Hypothalamus (tissue), 51 donors: ENCODE measurements around the gene ADH4.
A peak's percentile ranks its signal among the peaks of the same experiment; 100 is the strongest.
"Not testable (repeated sequence)": the region's sequence is repeated elsewhere in the genome, so short reads cannot be mapped to it uniquely, and the experiment has no call there.

Experiments used
- DNase-seq, 51 donors: peaks; one replicate each; lab custom pipeline; 2025; lab: John Stamatoyannopoulos, UW

ADH4 gene

DNA sequence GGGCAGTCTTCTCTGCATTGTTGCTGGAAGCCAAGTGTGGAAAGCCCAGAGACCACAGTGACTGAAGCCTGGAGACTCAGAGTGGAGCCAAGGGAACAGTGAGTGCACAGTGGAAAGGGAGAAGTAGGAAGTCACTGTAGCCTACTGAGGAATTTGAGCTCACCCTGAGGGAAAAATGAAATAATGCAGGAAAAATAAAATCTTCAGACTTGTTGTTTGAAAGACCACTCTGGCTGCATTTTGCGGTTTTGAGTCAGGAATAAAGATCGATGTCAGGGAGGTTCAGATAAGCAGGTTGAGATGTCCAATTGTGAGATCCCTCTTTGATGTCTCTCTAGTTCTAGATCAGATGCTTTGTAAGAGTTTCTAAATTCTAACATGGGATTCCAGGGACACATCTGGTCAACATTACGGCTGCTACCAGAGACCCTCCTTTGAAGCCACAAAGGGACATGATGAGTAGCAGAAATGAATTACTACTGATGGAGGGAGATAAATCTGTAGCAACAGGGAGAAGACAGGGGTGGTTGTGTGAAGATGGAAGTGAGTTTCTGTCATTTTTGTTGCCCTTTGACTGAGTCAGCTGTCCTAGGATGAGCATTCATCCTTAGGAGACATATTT lies 8.4 kb downstream of the ADH4 start:
- no peak for DNase-seq

DNA sequence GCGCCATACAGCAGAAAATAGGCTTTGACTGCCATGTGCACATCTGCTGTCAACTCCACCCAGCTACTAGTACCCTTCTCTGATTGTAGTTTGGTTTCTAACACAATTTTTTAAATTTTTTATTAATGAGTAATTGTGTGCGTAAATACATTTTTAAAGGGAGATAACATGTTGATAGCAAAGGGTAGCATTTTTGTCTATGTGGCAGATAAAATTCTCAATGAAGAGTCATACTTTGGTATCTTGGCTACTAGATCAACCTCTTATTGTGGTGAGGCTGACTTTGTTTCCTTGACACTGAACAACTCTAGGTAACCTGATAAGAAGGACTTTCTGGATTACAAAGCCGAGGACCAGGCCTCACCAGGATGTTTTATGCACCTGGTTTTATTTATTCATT lies 9.5 kb downstream of the ADH4 start:
- DNase-seq, result no peak

- no peak for DNase-seq
These were observed 12.7 kb downstream of the ADH4 start for GRCh38 chr4:99131378-99131777.

DNA sequence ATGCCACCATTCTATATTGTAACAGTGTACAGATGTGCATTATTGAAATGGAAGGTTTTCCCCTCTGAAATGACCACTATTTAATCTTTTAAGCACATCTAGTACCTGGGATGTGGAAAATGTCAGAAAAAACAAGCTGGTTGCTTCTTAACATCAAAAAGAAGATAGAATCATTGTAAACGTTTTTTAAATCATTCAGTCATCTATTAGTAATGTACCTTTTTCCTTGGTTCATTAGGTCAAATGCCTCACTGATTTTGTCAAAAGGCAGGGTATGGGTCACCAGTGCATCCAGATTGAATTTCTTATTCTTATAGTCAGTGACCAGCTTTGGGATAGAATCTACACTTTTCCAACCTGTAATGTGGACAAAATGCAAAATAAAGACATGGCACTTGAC lies 17.7 kb downstream of the ADH4 start:
- no peak for DNase-seq

DNA sequence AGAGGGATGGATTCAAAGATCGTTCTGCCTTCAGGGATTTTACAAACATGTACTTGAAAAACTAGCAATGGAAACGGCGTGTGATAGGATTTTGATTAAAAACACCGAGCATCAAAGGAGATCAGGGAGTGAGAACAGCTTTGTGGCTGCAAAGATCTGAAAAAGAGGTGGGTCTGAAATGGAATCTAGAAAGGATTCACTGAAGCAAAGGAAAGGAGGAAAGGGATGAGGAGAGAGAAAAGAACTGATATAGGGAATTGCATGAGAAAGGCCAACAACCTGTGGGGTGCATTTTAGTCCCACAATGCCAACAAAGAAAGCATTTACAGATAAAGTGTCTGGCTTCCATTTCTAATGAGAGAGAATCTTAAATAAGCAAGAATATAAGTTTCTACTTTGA lies 23.1 kb downstream of the ADH4 start:
- no peak for DNase-seq

GRCh38 chr4:99120501-99120900 lies 23.6 kb downstream of the ADH4 start:
- no peak for DNase-seq

DNA sequence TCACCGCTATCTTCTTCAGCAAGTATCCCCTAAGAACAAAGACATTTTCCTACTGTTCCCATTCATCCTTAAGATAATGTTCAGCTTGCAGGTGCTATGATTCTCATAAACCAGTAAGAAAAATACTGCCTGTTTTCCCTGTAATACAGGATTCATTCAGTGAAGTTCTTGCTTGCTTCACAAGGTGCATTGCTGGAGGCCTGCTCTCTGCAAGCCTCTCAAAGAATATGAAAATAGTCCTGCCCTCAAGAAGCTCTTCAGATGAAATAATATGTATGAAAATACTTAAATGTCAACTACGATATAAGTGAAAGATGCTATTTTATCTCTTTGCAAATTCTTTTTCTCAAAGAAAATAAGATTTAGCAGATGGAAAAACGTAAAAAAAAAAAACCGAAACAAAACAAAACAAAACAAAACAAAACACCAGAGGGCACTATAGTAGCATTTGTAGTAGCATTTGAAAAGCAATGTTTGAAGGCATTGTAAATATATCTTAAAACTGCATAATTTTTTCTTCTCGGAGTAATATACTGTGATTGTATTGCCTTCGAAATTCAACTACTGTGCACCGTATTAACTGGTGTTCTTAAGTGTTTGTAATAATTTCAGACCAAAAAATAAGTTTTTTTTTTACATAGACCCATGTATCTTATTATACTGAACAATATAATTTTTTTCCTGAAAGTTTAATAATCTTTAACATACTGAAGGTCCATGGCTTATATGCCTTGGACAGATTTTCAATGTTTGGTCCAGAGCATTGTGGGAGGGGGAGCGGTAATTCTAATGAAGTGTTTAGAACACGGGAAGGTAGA lies 26.0 kb downstream of the ADH4 start:
- no peak for DNase-seq

GRCh38 chr4:99117122-99117841 lies 26.8 kb downstream of the ADH4 start:
- DNase-seq, result not testable (repeated sequence)

DNA sequence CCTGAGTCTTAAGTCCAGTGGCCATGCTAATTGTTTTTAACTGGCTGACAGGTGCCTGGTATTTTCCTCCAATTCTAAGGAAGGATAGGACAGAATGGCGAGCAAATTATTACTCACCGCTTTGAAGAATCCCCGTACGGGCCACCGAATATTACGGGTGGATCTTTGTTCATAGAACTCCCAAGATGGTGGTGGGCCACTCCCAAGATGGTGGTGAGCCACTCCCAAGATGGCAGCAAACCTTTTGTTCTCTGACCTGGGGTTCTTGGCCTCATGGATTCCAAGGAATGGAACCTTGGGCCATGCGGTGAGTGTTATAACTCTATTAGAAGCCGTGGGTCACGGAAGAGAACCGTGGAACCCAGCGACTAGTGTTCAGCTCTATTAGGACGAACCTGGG lies 34.8 kb downstream of the ADH4 start:
- DNase-seq, result not testable (repeated sequence)

- no peak for DNase-seq
These were observed 39.9 kb downstream of the ADH4 start for GRCh38 chr4:99104153-99104552.

GRCh38 chr4:99103166-99103565 lies 40.9 kb downstream of the ADH4 start:
- DNase-seq, result no peak

DNA sequence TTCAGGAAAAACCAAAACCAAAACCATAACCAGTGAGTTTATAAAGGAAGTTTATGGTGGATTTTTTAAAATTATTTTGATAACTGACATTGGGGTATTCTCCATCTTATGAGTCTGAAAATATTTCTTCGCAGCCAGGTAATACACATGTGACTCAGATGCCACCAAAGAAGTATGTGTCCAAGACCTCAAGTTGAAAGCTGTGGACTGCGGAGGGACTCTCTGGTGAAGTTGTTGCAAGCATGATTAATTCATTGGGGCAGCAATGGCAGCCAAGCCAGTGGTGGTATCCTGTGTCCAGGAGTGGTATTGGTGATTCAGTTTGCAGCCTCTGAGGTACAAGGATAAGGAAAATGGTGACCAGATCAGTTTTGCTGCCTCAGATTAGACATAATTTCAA lies 41.5 kb downstream of the ADH4 start:
- no peak for DNase-seq

DNA sequence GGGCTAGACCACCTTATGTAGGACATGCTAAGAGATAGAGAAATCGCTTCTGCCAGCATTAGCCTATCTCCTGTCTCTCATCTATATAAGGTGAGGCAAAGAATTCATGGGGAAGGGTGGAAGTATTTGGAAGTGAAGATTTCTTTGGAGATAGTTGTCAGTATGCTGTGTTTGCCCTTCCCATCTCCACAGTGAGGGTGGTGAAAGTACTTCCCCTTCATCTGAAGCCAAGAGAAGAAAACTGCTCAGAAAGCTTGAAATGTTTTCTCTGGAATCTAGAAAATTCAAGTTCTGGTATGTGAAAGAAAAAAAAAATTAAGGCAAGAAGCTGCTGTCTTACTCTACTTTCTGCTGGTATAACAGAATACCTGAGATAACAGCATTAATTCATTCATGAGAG lies 43.2 kb downstream of the ADH4 start:
- no peak for DNase-seq

- not testable (repeated sequence) for DNase-seq
These were observed 44.3 kb downstream of the ADH4 start for GRCh38 chr4:99099814-99100213.

DNA sequence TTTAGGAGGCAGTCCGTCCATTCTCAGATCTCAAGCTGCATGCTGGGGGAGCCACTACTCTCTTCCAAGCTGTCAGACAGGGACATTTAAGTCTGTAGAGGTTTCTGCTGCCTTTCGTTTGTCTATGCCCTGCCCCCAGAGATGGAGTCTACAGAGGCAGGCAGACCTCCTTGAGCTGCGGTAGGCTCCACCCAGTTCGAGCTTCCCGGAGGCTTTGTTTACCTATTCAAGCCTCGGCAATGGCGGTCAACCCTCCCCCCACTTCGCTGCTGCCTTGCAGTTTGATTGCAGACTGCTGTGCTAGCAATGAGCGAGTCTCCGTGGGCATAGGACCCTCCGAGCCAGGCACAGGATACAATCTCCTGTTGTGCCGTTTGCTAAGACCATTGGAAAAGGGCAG lies 44.8 kb downstream of the ADH4 start:
- DNase-seq, result no peak

DNA sequence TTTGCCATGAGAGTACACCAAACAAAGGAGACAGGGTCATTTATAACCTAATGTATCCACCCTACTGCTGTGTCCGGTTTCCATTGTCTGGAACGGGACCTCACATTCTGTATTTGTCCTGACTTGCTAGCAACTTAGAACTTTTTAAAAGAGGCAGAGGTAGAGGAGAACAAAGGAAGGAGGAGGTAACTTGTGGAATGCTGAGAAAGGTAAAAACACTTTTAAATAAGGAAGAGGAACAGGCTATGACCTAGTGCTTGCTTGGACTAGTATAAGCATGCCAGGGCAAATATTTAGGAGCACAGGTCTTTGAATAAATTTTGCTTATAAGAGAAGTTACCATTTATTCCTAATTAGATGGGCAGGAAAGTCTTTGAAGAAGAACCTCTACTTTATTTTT lies 52.3 kb downstream of the ADH4 start:
- not testable (repeated sequence) for DNase-seq

- no peak for DNase-seq
These were observed 52.9 kb downstream of the ADH4 start for GRCh38 chr4:99091216-99091575.

DNA sequence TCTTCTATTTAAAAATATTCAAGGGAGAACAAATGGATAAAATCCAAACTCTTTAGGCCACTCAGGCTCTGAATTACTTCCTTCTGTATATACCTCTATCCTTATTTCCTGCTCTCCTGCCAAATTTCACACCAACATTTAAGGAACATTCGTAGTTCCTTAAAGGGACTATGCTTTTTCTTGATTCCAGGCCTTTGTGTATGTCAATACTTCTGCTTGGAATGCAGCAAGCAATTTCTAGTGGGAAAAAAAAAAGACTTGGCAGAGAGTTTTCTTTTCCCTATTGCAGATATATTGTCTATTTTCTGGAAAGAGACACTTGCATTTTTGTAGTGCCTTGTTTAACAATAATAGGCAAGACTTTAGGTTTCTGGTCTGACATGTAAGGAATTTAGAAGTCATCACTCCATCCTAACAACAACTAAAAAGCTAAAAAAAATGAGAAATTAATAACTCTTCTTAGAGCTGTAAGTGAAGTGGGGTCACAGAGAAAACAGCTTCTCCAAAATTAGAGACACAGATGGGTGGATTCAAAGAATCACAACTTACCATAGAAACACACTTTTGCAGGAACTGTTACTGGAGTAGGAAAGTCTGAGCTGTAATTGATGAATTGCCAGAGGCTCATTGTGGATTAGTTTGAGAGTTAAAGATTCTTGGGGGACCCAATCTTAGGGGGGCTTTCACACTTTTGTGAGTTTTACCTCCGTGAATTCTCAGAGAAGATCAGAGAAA lies 53.4 kb downstream of the ADH4 start:
- no peak for DNase-seq

DNA sequence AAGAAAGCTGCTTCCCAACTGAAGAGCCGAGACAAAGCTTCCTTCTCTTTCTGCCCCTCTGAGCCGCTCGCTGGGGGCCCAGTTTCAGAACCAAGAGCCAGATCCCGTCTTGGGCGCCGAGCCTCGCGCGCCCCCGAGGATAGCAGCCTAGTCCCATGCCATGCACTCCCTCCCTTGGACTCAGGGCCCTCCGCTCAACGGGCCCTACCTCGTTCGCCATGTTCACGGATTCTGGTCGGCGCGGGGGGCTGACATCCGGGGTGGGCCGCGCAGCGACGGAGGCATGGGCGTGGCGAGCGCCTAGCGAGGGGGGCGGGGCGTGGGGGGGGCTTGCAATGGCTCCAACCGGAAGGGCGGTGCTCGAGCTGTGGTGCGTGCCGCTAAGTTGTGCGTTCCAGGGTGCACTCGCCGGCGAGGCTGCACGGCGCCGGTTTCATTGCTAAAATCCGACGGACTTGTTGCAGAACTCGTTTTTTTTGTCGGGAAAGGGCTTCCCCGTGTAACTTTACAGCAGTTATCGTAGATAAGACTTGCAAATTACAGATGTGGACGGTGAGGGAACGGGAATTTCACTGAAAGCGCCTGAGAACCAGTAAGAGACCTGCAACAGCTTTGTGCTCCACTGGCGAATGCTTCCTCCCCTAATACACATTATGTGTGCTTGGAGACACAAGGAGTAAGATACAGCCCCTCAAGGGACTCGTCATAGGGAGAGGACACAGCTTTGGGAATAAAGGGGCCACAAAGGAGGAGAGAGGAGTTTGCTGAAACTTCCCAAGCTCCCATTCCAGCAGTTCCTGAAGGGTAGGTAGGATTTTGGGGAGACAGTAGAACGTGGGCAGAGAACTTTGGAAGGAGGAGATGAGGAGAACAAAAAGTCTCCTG lies 55.4 kb downstream of the ADH4 start, which contains the start of gene ADH5:
Gene ADH5 (minus strand): TSS at position 308 of the 885 bp plus-strand sequence. CDS start 88 bp downstream, at position 220.
- peak; percentile 40 to 92 (median 71) for DNase-seq

DNA sequence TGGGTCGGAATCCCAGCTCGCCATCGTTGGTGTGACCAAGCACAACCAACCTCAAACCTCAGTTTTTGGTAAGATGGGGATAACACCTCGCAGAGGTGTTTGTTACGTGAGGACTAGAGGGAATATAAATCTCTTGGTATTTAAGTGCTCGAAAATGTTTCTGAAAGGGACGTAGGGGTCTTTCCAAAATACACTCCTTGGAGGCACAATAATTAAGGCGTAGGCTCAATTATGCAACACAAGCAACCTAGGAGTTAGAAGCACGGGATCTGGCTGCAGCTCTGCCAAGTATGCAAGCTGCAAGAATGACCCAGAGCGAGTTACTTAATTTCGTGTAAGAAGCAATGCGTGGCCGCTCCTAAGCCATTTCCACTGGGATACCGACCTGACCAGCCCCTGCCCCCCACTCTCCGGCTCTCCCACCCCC lies 56.1 kb downstream of the ADH4 start:
- peak in 30 of 51 donors; percentile 1 to 85 (median 44) for DNase-seq
